ENCODE data around the gene PTPRM. TPM values are rescaled to one million over a fixed set of nuclear protein-coding genes. Genes with fewer than 3 reads are reported as not detected.

Gene PTPRM
- polyA plus RNA-seq, 1 of the 3 experiments (the other 2 are of a cell fraction): 16.0 TPM

DNA sequence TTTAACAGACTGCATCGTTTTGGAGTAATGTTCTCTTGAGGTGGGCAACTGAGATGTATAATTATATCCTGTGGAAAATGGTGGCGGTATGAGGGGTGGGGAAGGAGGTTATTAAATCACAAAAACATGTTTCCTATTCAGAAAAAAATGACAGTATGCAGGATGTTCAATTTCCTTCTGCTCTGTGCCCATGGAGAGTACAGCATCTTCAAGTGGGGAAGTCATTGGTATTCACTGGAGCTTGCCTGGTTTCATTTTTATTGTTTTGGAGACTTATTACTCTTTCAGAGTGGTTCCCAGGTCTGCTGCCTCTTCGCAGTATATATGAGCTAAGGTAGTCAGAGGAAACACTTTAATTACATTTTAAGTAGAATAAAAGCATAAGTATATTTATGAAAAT, 723.3 kb downstream of the PTPRM start:
- Histone ChIP-seq H3K27me3 (ENCODE audit: insufficient read depth) (no peaks in the 10 kb centered on the region), H3K36me3 (replicated peaks in 1 of 2; ENCODE audit: control insufficient read depth in 1 of 2, insufficient read depth in 2 of 2, low read length in 1 of 2) (no peaks in the 10 kb centered on the region), H3K9ac (no peak overlapping the region), H3K4me2 (no peak overlapping the region), H3K4me1 (ENCODE audit: control insufficient read depth in 1 of 2, insufficient read depth in 2 of 2, low read depth in 1 of 2, low read length in 1 of 2) (peaks cover 0 to 14% of the 10 kb centered on the region in 2 experiments; a peak in 2 of 4 replicates), H3K79me2 (ENCODE audit: insufficient read depth) (no peaks in the 10 kb centered on the region), H3K4me3 (ENCODE audit: low read depth in 2 of 2, low read length in 1 of 2) (no peak overlapping the region), H3F3A (replicated peaks; ENCODE audit: insufficient read depth) (no peaks in the 10 kb centered on the region), H2AFZ (ENCODE audit: low read depth) (no peak overlapping the region), H3K27ac (ENCODE audit: low read depth in 2 of 2, low read length in 1 of 2) (no peak overlapping the region; a peak in 1 of 4 replicates), H3K9me3 (no peaks in the 10 kb centered on the region), H4K20me1 (ENCODE audit: insufficient read depth) (no peaks in the 10 kb centered on the region), H3K9me2 (no peaks in the 10 kb centered on the region)
- ChIA-PET POLR2A (no interaction called here), CTCF (interaction anchor here (0.6 kb wide), 1 partner anchor 420 kb away, joined by 3 read pairs; no protein-coding TSS in a partner anchor)
- TF ChIP-seq, protein P1, sequence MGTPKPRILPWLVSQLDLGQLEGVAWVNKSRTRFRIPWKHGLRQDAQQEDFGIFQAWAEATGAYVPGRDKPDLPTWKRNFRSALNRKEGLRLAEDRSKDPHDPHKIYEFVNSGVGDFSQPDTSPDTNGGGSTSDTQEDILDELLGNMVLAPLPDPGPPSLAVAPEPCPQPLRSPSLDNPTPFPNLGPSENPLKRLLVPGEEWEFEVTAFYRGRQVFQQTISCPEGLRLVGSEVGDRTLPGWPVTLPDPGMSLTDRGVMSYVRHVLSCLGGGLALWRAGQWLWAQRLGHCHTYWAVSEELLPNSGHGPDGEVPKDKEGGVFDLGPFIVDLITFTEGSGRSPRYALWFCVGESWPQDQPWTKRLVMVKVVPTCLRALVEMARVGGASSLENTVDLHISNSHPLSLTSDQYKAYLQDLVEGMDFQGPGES (IDR thresholded peaks at IDR 0.05; ENCODE audit: low read depth, low read length): no peak
- no peak for TF ChIP-seq YY1 (IDR thresholded peaks at IDR 0.05; ENCODE audit: low read depth)
- TF ChIP-seq REST (IDR thresholded peaks at IDR 0.05; ENCODE audit: low read depth, low read length): no peak
- TF ChIP-seq CHD2 (IDR thresholded peaks at IDR 0.05; ENCODE audit: low read length, partially characterized antibody): no peak
- no peak for TF ChIP-seq TEAD4 (IDR thresholded peaks at IDR 0.05; ENCODE audit: borderline replicate concordance, insufficient read depth)
- no peak for TF ChIP-seq EZH2phosphoT487 (IDR thresholded peaks at IDR 0.05; ENCODE audit: borderline replicate concordance, low read depth)
- TF ChIP-seq, protein P2, sequence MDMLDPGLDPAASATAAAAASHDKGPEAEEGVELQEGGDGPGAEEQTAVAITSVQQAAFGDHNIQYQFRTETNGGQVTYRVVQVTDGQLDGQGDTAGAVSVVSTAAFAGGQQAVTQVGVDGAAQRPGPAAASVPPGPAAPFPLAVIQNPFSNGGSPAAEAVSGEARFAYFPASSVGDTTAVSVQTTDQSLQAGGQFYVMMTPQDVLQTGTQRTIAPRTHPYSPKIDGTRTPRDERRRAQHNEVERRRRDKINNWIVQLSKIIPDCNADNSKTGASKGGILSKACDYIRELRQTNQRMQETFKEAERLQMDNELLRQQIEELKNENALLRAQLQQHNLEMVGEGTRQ (IDR thresholded peaks at IDR 0.05; ENCODE audit: borderline replicate concordance, low read depth, low read length): no peak
- TF ChIP-seq POLR2AphosphoS5 (IDR thresholded peaks at IDR 0.05; ENCODE audit: low read depth, low read length): no peak
- TF ChIP-seq FOSL2 (IDR thresholded peaks at IDR 0.05; ENCODE audit: borderline replicate concordance, low read depth): no peak
- no peak for TF ChIP-seq FOXJ3 (CRISPR knock-in tag; IDR thresholded peaks at IDR 0.05)
- WGBS (ENCODE audit: low lambda C conversion rate): 53% methylated on average over 3 of the region's 3 CpGs
- no peak for DNase-seq

DNA sequence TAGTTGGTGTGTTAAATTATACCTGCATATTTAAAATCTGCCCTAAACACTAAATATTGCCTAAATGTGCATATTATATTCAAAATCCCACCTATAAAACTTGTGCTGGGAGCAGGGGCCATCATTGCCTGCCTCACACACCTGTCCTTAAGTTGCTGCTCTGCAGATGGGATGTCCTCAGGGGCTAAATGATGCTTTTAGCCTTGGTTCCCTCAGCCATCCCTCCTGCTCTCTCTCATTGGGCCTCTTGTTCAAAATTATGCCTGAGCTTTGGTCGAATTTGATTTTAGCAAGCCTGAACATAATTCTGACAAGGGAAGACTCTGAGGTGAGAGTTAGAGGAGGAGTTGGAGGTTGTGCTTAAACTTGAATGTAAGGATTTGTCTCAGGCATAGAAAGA, 723.8 kb downstream of the PTPRM start:
- CTCF ChIA-PET: interaction anchor here (0.6 kb wide), 1 partner anchor 420 kb away, joined by 3 read pairs; no protein-coding TSS in a partner anchor
- POLR2A ChIA-PET: no interaction called here

More for the DNA sequence above, 723.8 kb downstream of the PTPRM start:
- Histone ChIP-seq H3F3A (replicated peaks; ENCODE audit: insufficient read depth) (no peaks in the 10 kb centered on the region), H3K4me1 (ENCODE audit: control insufficient read depth in 1 of 2, insufficient read depth in 2 of 2, low read depth in 1 of 2, low read length in 1 of 2) (peaks cover 0 to 14% of the 10 kb centered on the region in 2 experiments; a peak in 2 of 4 replicates), H4K20me1 (ENCODE audit: insufficient read depth) (no peaks in the 10 kb centered on the region), H3K9me2 (no peaks in the 10 kb centered on the region), H3K9ac (no peak overlapping the region), H3K36me3 (replicated peaks in 1 of 2; ENCODE audit: control insufficient read depth in 1 of 2, insufficient read depth in 2 of 2, low read length in 1 of 2) (no peaks in the 10 kb centered on the region), H3K4me3 (ENCODE audit: low read depth in 2 of 2, low read length in 1 of 2) (no peak overlapping the region), H3K4me2 (no peak overlapping the region), H3K9me3 (no peaks in the 10 kb centered on the region), H3K27me3 (ENCODE audit: insufficient read depth) (no peaks in the 10 kb centered on the region), H3K27ac (ENCODE audit: low read depth in 2 of 2, low read length in 1 of 2) (no peak overlapping the region; a peak in 1 of 4 replicates), H3K79me2 (ENCODE audit: insufficient read depth) (no peaks in the 10 kb centered on the region), H2AFZ (ENCODE audit: low read depth) (no peak overlapping the region)
- TF ChIP-seq SIN3A (IDR thresholded peaks at IDR 0.05; ENCODE audit: borderline replicate concordance, low read depth, low read length): no peak
- no peak for TF ChIP-seq CHD2 (IDR thresholded peaks at IDR 0.05; ENCODE audit: low read length, partially characterized antibody)
- no peak for TF ChIP-seq JUND (IDR thresholded peaks at IDR 0.05)
- TF ChIP-seq, protein P2 (IDR thresholded peaks at IDR 0.05; ENCODE audit: borderline replicate concordance, low read depth, low read length): no peak
- TF ChIP-seq, protein P3, sequence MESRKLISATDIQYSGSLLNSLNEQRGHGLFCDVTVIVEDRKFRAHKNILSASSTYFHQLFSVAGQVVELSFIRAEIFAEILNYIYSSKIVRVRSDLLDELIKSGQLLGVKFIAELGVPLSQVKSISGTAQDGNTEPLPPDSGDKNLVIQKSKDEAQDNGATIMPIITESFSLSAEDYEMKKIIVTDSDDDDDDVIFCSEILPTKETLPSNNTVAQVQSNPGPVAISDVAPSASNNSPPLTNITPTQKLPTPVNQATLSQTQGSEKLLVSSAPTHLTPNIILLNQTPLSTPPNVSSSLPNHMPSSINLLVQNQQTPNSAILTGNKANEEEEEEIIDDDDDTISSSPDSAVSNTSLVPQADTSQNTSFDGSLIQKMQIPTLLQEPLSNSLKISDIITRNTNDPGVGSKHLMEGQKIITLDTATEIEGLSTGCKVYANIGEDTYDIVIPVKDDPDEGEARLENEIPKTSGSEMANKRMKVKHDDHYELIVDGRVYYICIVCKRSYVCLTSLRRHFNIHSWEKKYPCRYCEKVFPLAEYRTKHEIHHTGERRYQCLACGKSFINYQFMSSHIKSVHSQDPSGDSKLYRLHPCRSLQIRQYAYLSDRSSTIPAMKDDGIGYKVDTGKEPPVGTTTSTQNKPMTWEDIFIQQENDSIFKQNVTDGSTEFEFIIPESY (IDR thresholded peaks at IDR 0.05; ENCODE audit: borderline replicate concordance, low read depth): no peak
- 32% methylated on average over 1 of the region's 1 CpG for WGBS (ENCODE audit: low lambda C conversion rate)
- DNase-seq: no peak
